ENCODE measurements around the gene MRPL36. TPM values are rescaled to one million over a fixed set of nuclear protein-coding genes. Genes with fewer than 3 reads are reported as not detected.

MRPL36 gene
- total RNA-seq, 1 experiment from 2014 or later, result 79.9 TPM

DNA sequence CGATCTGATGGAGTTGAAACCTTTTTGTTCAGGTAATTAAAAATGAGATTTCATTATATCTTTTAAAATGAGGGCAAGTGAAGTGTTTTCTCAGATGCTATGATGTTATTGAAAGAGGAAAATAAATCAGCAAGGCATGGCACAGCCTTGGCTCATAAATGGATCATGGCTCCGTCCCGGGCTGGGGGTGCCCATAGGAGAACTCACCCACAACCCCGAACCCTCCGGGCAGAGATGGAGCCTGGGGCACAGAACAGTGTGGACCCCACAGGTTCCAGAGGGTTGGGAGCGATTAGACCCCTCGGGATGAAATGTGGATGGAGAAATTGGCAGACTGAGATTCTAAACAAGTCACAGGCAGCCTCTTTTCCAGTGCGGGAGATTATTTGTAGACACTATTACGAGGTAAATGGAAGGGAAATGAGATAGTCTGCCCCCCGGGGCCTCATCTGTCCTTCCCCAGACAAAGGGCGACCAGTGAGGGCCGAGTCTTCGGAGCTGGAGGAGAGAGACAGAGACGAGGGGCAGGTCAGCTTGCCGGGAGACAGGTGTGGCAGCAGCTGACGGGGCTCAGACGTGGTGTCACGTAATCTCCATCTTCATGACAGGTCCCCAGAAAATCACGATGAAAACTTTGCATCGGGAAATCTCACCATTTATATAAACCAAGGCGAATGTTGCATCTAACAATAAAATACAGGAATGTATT, 35.2 kb upstream of the MRPL36 start:
- Histone ChIP-seq H3K36me3 (ENCODE audit: control insufficient read depth, insufficient read depth, low read length) (no peaks in the 10 kb centered on the region), H3K4me1 (ENCODE audit: control insufficient read depth, insufficient read depth, low read length) (no peaks in the 10 kb centered on the region), H3K9me3 (ENCODE audit: control insufficient read depth, insufficient read depth, low read depth, low read length) (no peaks in the 10 kb centered on the region), H3K4me3 (ENCODE audit: low read depth in 2 of 2, low read length in 2 of 2) (no peak overlapping the region), H3K27ac (ENCODE audit: low read length) (no peak overlapping the region), H3K27me3 (ENCODE audit: control insufficient read depth, insufficient read depth, low read length) (no peaks in the 10 kb centered on the region)
- no peak for ATAC-seq
- in situ Hi-C loops (cut with HindIII; ENCODE audit: low pct_unique_long_range_greater_than_20kb, low sequenced_read_pairs), result no loop called here
- ChIA-PET CTCF (no interaction called here), POLR2A (no interaction called here)
- intact Hi-C loops (cut with micrococcal nuclease; ENCODE audit: unreplicated experiment), result no loop called here
- no peak for TF ChIP-seq REST (IDR thresholded peaks at IDR 0.05; ENCODE audit: insufficient read depth in 1 of 2, low read depth in 2 of 2, low read length in 1 of 2)
- no peak for TF ChIP-seq POLR2AphosphoS5 (IDR thresholded peaks at IDR 0.05; ENCODE audit: low read depth, low read length)
- TF ChIP-seq, protein P1, sequence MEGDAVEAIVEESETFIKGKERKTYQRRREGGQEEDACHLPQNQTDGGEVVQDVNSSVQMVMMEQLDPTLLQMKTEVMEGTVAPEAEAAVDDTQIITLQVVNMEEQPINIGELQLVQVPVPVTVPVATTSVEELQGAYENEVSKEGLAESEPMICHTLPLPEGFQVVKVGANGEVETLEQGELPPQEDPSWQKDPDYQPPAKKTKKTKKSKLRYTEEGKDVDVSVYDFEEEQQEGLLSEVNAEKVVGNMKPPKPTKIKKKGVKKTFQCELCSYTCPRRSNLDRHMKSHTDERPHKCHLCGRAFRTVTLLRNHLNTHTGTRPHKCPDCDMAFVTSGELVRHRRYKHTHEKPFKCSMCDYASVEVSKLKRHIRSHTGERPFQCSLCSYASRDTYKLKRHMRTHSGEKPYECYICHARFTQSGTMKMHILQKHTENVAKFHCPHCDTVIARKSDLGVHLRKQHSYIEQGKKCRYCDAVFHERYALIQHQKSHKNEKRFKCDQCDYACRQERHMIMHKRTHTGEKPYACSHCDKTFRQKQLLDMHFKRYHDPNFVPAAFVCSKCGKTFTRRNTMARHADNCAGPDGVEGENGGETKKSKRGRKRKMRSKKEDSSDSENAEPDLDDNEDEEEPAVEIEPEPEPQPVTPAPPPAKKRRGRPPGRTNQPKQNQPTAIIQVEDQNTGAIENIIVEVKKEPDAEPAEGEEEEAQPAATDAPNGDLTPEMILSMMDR (IDR thresholded peaks at IDR 0.05), result no peak
- no peak for TF ChIP-seq TCF7L2 (IDR thresholded peaks at IDR 0.05; ENCODE audit: low read depth, low read length)
- TF ChIP-seq SIN3A (IDR thresholded peaks at IDR 0.05; ENCODE audit: borderline replicate concordance, insufficient read depth, low read depth, low read length), result no peak
- no TSS peak for BruUV-seq (replicated peaks)
- DNase-seq (ENCODE audit: low read depth, low spot score), result no peak

GRCh38 chr5:1834022-1834551, 34.5 kb upstream of the MRPL36 start:
- Histone ChIP-seq H3K4me3 (ENCODE audit: low read depth in 2 of 2, low read length in 2 of 2) (no peak overlapping the region), H3K36me3 (ENCODE audit: control insufficient read depth, insufficient read depth, low read length) (no peaks in the 10 kb centered on the region), H3K27me3 (ENCODE audit: control insufficient read depth, insufficient read depth, low read length) (no peaks in the 10 kb centered on the region), H3K9me3 (ENCODE audit: control insufficient read depth, insufficient read depth, low read depth, low read length) (no peaks in the 10 kb centered on the region), H3K27ac (ENCODE audit: low read length) (no peak overlapping the region), H3K4me1 (ENCODE audit: control insufficient read depth, insufficient read depth, low read length) (no peaks in the 10 kb centered on the region)
- intact Hi-C loops (cut with micrococcal nuclease; ENCODE audit: unreplicated experiment) (no loop called here), in situ Hi-C loops (cut with HindIII; ENCODE audit: low pct_unique_long_range_greater_than_20kb, low sequenced_read_pairs) (no loop called here)
- no TSS peak for BruUV-seq (replicated peaks)
- ATAC-seq, result no peak
- TF ChIP-seq POLR2AphosphoS5 (IDR thresholded peaks at IDR 0.05; ENCODE audit: low read depth, low read length), result no peak
- no peak for TF ChIP-seq REST (IDR thresholded peaks at IDR 0.05; ENCODE audit: insufficient read depth in 1 of 2, low read depth in 2 of 2, low read length in 1 of 2)
- no peak for TF ChIP-seq SIN3A (IDR thresholded peaks at IDR 0.05; ENCODE audit: borderline replicate concordance, insufficient read depth, low read depth, low read length)
- no peak for TF ChIP-seq TCF7L2 (IDR thresholded peaks at IDR 0.05; ENCODE audit: low read depth, low read length)
- TF ChIP-seq, protein P1 (IDR thresholded peaks at IDR 0.05), result no peak
- CTCF ChIA-PET, result no interaction called here
- DNase-seq (ENCODE audit: low read depth, low spot score), result no peak
- POLR2A ChIA-PET, result no interaction called here
